ENCODE results near the gene LANCL2.

LANCL2 gene

GRCh38 chr7:55472928-55473725 lies 108.0 kb downstream of the LANCL2 start:
- no peak for DNase-seq

- DNase-seq: no peak
These were observed 108.8 kb downstream of the LANCL2 start for GRCh38 chr7:55473932-55474331.

- DNase-seq: no peak
These were observed 110.1 kb downstream of the LANCL2 start for GRCh38 chr7:55474944-55475854.

- no peak for DNase-seq
These were observed 111.0 kb downstream of the LANCL2 start for GRCh38 chr7:55475855-55476803.

- DNase-seq: no peak
These were observed 112.0 kb downstream of the LANCL2 start for GRCh38 chr7:55476852-55477780.

GRCh38 chr7:55477781-55478374 lies 112.7 kb downstream of the LANCL2 start:
- DNase-seq: no peak

- no peak for DNase-seq
These were observed 113.6 kb downstream of the LANCL2 start for GRCh38 chr7:55478700-55479099.

- DNase-seq: no peak
These were observed 116.0 kb downstream of the LANCL2 start for GRCh38 chr7:55481155-55481554.

GRCh38 chr7:55483046-55483445 lies 117.9 kb downstream of the LANCL2 start:
- DNase-seq: no peak
